SKM-1 treated with dmso at 0.1 percent for 144 hours (cell line): ENCODE data around the gene TRAF5.
"Not testable (repeated sequence)": the region's sequence is repeated elsewhere in the genome, so short reads cannot be mapped to it uniquely, and the experiment has no call there.

Experiments used
- DNase-seq: peaks from one replicate; lab custom pipeline; 2025; ENCODE audit not compliant: unreplicated experiment; lab: John Stamatoyannopoulos, UW

Gene TRAF5

GRCh38 chr1:211326528-211327345 lies at the start of gene TRAF5:
TRAF5 (plus strand) TSS chr1:211326833; CDS start chr1:211353240, 26,407 bp downstream.
- peak; percentile 47 for DNase-seq

- no peak for DNase-seq
Measured at GRCh38 chr1:211279340-211279739, 47.3 kb upstream of the TRAF5 start.

- DNase-seq = no peak
Measured at GRCh38 chr1:211280910-211281309, 45.7 kb upstream of the TRAF5 start.

- no peak for DNase-seq
Measured at GRCh38 chr1:211281320-211282022, 45.2 kb upstream of the TRAF5 start.

GRCh38 chr1:211282023-211282373 lies 44.6 kb upstream of the TRAF5 start:
- no peak for DNase-seq

- DNase-seq = no peak
Measured at GRCh38 chr1:211285196-211285595, 41.4 kb upstream of the TRAF5 start.

- no peak for DNase-seq
Measured at GRCh38 chr1:211287218-211287617, 39.4 kb upstream of the TRAF5 start.

- DNase-seq = no peak
Measured at GRCh38 chr1:211292411-211292810, 34.2 kb upstream of the TRAF5 start.

GRCh38 chr1:211296396-211296795 lies 30.2 kb upstream of the TRAF5 start:
- DNase-seq = no peak

GRCh38 chr1:211305044-211305443 lies 21.6 kb upstream of the TRAF5 start:
- DNase-seq = no peak

GRCh38 chr1:211309617-211310016 lies 17.0 kb upstream of the TRAF5 start:
- no peak for DNase-seq

GRCh38 chr1:211313392-211313791 lies 13.2 kb upstream of the TRAF5 start:
- DNase-seq = no peak

GRCh38 chr1:211318576-211319280 lies 7.9 kb upstream of the TRAF5 start:
- no peak for DNase-seq

- DNase-seq = no peak
Measured at GRCh38 chr1:211319892-211320291, 6.7 kb upstream of the TRAF5 start.

GRCh38 chr1:211320980-211321379 lies 5.7 kb upstream of the TRAF5 start:
- no peak for DNase-seq

GRCh38 chr1:211321646-211322045 lies 5.0 kb upstream of the TRAF5 start:
- DNase-seq = not testable (repeated sequence)

GRCh38 chr1:211323156-211324063 lies 3.2 kb upstream of the TRAF5 start:
- peak; percentile 84 for DNase-seq

- DNase-seq = no peak
Measured at GRCh38 chr1:211324992-211325775, 1.4 kb upstream of the TRAF5 start.

GRCh38 chr1:211326140-211326527 lies 499 bp upstream of the TRAF5 start:
- no peak for DNase-seq

- DNase-seq = peak; percentile 45
Measured at GRCh38 chr1:211327346-211327921, 801 bp downstream of the TRAF5 start.
